ENCODE results near the gene CD247. TPM values are rescaled to one million over a fixed set of nuclear protein-coding genes. Genes with fewer than 3 reads are reported as not detected.

CD247 gene
- total RNA-seq, 1 experiment from 2014 or later, result not detected

Other genes with a start within 250 kb of the CD247 start
- 55.7 and 63.9 TPM in 2 replicates for gene CREG1, start 35.2 kb upstream of the CD247 start, total RNA-seq (2014; rRNA removed)
- gene RCSD1, start 111.7 kb upstream of the CD247 start, total RNA-seq (2014; rRNA removed), result not detected in 2 replicates
- gene MPZL1, start 203.5 kb upstream of the CD247 start, total RNA-seq (2014; rRNA removed), result 86.5 and 95.1 TPM in 2 replicates